ENCODE data around the gene INPP4B.

INPP4B gene

GRCh38 chr4:142098900-142099545, 747.1 kb downstream of the INPP4B start:
- no peak overlapping the region for H4K8ac ChIP-seq (ENCODE audit: low read depth, low read length)
- WGBS (ENCODE audit: extremely low coverage, insufficient coverage, low lambda C conversion rate) = no CpG with 5 or more reads among the region's 1 CpG
- no peaks in the 10 kb centered on the region for H3K4me1 ChIP-seq (ENCODE audit: control insufficient read depth, low read depth, low read length)
- H3K79me2 ChIP-seq (ENCODE audit: control insufficient read depth, insufficient read depth, low read length) = no peaks in the 10 kb centered on the region
- no peak overlapping the region for H3K23ac ChIP-seq (ENCODE audit: low read length)
- no peak overlapping the region for H3K4me3 ChIP-seq (ENCODE audit: low read length)
- H2BK15ac ChIP-seq (replicated peaks; ENCODE audit: low read depth) = no peak overlapping the region
- no peak overlapping the region for H3K4me2 ChIP-seq (ENCODE audit: low read length)
- H2BK120ac ChIP-seq (ENCODE audit: low read depth, low read length) = no peak overlapping the region
- peak; percentile 16 for DNase-seq
- H2AK5ac ChIP-seq (ENCODE audit: low read length) = no peak overlapping the region
- H3K79me1 ChIP-seq (ENCODE audit: low read length) = no peaks in the 10 kb centered on the region
- H3K36me3 ChIP-seq (ENCODE audit: control insufficient read depth, insufficient read depth, low read length) = no peaks in the 10 kb centered on the region
- H3K27me3 ChIP-seq (ENCODE audit: insufficient read depth, low read length, poor library complexity) = no peaks in the 10 kb centered on the region
- no peak overlapping the region for H3K56ac ChIP-seq (ENCODE audit: low read length)
- H3K27ac ChIP-seq (ENCODE audit: low read depth, low read length) = no peak overlapping the region
- no peak overlapping the region for H3K9ac ChIP-seq (ENCODE audit: low read length)
- H4K5ac ChIP-seq (ENCODE audit: low read length) = no peak overlapping the region
- no peak overlapping the region for H3K18ac ChIP-seq (ENCODE audit: low read length)
- H3K4ac ChIP-seq (ENCODE audit: low read depth, low read length) = no peak overlapping the region
- H2BK5ac ChIP-seq (ENCODE audit: low read length) = no peak overlapping the region

- Histone ChIP-seq H4K5ac (ENCODE audit: low read length) (no peak overlapping the region), H3K4me1 (ENCODE audit: control insufficient read depth, low read depth, low read length) (no peaks in the 10 kb centered on the region), H3K27me3 (ENCODE audit: insufficient read depth, low read length, poor library complexity) (no peaks in the 10 kb centered on the region), H3K79me2 (ENCODE audit: control insufficient read depth, insufficient read depth, low read length) (no peaks in the 10 kb centered on the region), H3K4me3 (ENCODE audit: low read length) (no peak overlapping the region), H2BK5ac (ENCODE audit: low read length) (no peak overlapping the region), H3K18ac (ENCODE audit: low read length) (no peak overlapping the region), H3K36me3 (ENCODE audit: control insufficient read depth, insufficient read depth, low read length) (no peaks in the 10 kb centered on the region), H2AK5ac (ENCODE audit: low read length) (no peak overlapping the region), H3K56ac (ENCODE audit: low read length) (no peak overlapping the region), H4K8ac (ENCODE audit: low read depth, low read length) (no peak overlapping the region), H3K4me2 (ENCODE audit: low read length) (no peak overlapping the region), H3K79me1 (ENCODE audit: low read length) (no peaks in the 10 kb centered on the region), H2BK15ac (replicated peaks; ENCODE audit: low read depth) (no peak overlapping the region), H2BK120ac (ENCODE audit: low read depth, low read length) (no peak overlapping the region), H3K9ac (ENCODE audit: low read length) (no peak overlapping the region), H3K23ac (ENCODE audit: low read length) (no peak overlapping the region), H3K27ac (ENCODE audit: low read depth, low read length) (no peak overlapping the region), H3K4ac (ENCODE audit: low read depth, low read length) (no peak overlapping the region)
- no peak for DNase-seq
- no CpG with 5 or more reads among the region's 3 CpGs for WGBS (ENCODE audit: extremely low coverage, insufficient coverage, low lambda C conversion rate)
Measured at GRCh38 chr4:142098380-142098779, 747.7 kb downstream of the INPP4B start.

- no peaks in the 10 kb centered on the region for H3K79me2 ChIP-seq (ENCODE audit: control insufficient read depth, insufficient read depth, low read length)
- no peaks in the 10 kb centered on the region for H3K27me3 ChIP-seq (ENCODE audit: insufficient read depth, low read length, poor library complexity)
- H3K56ac ChIP-seq (ENCODE audit: low read length) = no peak overlapping the region
- no peak overlapping the region for H2BK5ac ChIP-seq (ENCODE audit: low read length)
- no peak overlapping the region for H2BK15ac ChIP-seq (replicated peaks; ENCODE audit: low read depth)
- no peak overlapping the region for H3K23ac ChIP-seq (ENCODE audit: low read length)
- no peak overlapping the region for H2BK120ac ChIP-seq (ENCODE audit: low read depth, low read length)
- H4K5ac ChIP-seq (ENCODE audit: low read length) = no peak overlapping the region
- no peak overlapping the region for H3K9ac ChIP-seq (ENCODE audit: low read length)
- WGBS (ENCODE audit: extremely low coverage, insufficient coverage, low lambda C conversion rate) = no CpG with 5 or more reads among the region's 3 CpGs
- no peak overlapping the region for H3K4me3 ChIP-seq (ENCODE audit: low read length)
- DNase-seq = no peak
- H2AK5ac ChIP-seq (ENCODE audit: low read length) = no peak overlapping the region
- no peak overlapping the region for H3K27ac ChIP-seq (ENCODE audit: low read depth, low read length)
- H3K18ac ChIP-seq (ENCODE audit: low read length) = no peak overlapping the region
- no peaks in the 10 kb centered on the region for H3K4me1 ChIP-seq (ENCODE audit: control insufficient read depth, low read depth, low read length)
- no peaks in the 10 kb centered on the region for H3K36me3 ChIP-seq (ENCODE audit: control insufficient read depth, insufficient read depth, low read length)
- H4K8ac ChIP-seq (ENCODE audit: low read depth, low read length) = no peak overlapping the region
- no peaks in the 10 kb centered on the region for H3K79me1 ChIP-seq (ENCODE audit: low read length)
- H3K4me2 ChIP-seq (ENCODE audit: low read length) = no peak overlapping the region
- no peak overlapping the region for H3K4ac ChIP-seq (ENCODE audit: low read depth, low read length)
Measured at GRCh38 chr4:142097015-142097414, 749.1 kb downstream of the INPP4B start.

GRCh38 chr4:142095886-142096605, 750.1 kb downstream of the INPP4B start:
- Histone ChIP-seq H2BK15ac (replicated peaks; ENCODE audit: low read depth) (no peak overlapping the region), H2AK5ac (ENCODE audit: low read length) (no peak overlapping the region), H3K36me3 (ENCODE audit: control insufficient read depth, insufficient read depth, low read length) (no peaks in the 10 kb centered on the region), H3K18ac (ENCODE audit: low read length) (no peak overlapping the region), H3K4me2 (ENCODE audit: low read length) (no peak overlapping the region), H3K56ac (ENCODE audit: low read length) (no peak overlapping the region), H2BK120ac (ENCODE audit: low read depth, low read length) (no peak overlapping the region), H3K9ac (ENCODE audit: low read length) (no peak overlapping the region), H4K8ac (ENCODE audit: low read depth, low read length) (no peak overlapping the region), H3K27me3 (ENCODE audit: insufficient read depth, low read length, poor library complexity) (no peaks in the 10 kb centered on the region), H3K23ac (ENCODE audit: low read length) (no peak overlapping the region), H3K27ac (ENCODE audit: low read depth, low read length) (no peak overlapping the region), H3K79me1 (ENCODE audit: low read length) (no peaks in the 10 kb centered on the region), H3K79me2 (ENCODE audit: control insufficient read depth, insufficient read depth, low read length) (no peaks in the 10 kb centered on the region), H4K5ac (ENCODE audit: low read length) (no peak overlapping the region), H3K4me3 (ENCODE audit: low read length) (no peak overlapping the region), H3K4me1 (ENCODE audit: control insufficient read depth, low read depth, low read length) (no peaks in the 10 kb centered on the region), H2BK5ac (ENCODE audit: low read length) (no peak overlapping the region), H3K4ac (ENCODE audit: low read depth, low read length) (no peak overlapping the region)
- DNase-seq = no peak
- no CpG with 5 or more reads among the region's 3 CpGs for WGBS (ENCODE audit: extremely low coverage, insufficient coverage, low lambda C conversion rate)

GRCh38 chr4:142092941-142093340, 753.2 kb downstream of the INPP4B start:
- no CpG with 5 or more reads among the region's 1 CpG for WGBS (ENCODE audit: extremely low coverage, insufficient coverage, low lambda C conversion rate)
- H3K9ac ChIP-seq (ENCODE audit: low read length) = no peak overlapping the region
- no peak overlapping the region for H3K18ac ChIP-seq (ENCODE audit: low read length)
- H2BK15ac ChIP-seq (replicated peaks; ENCODE audit: low read depth) = no peak overlapping the region
- H3K4me3 ChIP-seq (ENCODE audit: low read length) = no peak overlapping the region
- H3K27me3 ChIP-seq (ENCODE audit: insufficient read depth, low read length, poor library complexity) = no peaks in the 10 kb centered on the region
- DNase-seq = no peak
- no peak overlapping the region for H2AK5ac ChIP-seq (ENCODE audit: low read length)
- H3K79me1 ChIP-seq (ENCODE audit: low read length) = no peaks in the 10 kb centered on the region
- H3K56ac ChIP-seq (ENCODE audit: low read length) = no peak overlapping the region
- H3K27ac ChIP-seq (ENCODE audit: low read depth, low read length) = no peak overlapping the region
- H2BK120ac ChIP-seq (ENCODE audit: low read depth, low read length) = no peak overlapping the region
- no peak overlapping the region for H4K8ac ChIP-seq (ENCODE audit: low read depth, low read length)
- no peaks in the 10 kb centered on the region for H3K4me1 ChIP-seq (ENCODE audit: control insufficient read depth, low read depth, low read length)
- H3K36me3 ChIP-seq (ENCODE audit: control insufficient read depth, insufficient read depth, low read length) = no peaks in the 10 kb centered on the region
- no peak overlapping the region for H2BK5ac ChIP-seq (ENCODE audit: low read length)
- no peaks in the 10 kb centered on the region for H3K79me2 ChIP-seq (ENCODE audit: control insufficient read depth, insufficient read depth, low read length)
- H4K5ac ChIP-seq (ENCODE audit: low read length) = no peak overlapping the region
- no peak overlapping the region for H3K4ac ChIP-seq (ENCODE audit: low read depth, low read length)
- no peak overlapping the region for H3K4me2 ChIP-seq (ENCODE audit: low read length)
- no peak overlapping the region for H3K23ac ChIP-seq (ENCODE audit: low read length)
